H1 (cell line): ENCODE measurements around the gene ARHGAP8. TPM values are rescaled to one million over a fixed set of nuclear protein-coding genes. Genes with fewer than 3 reads are reported as not detected.
A peak's percentile ranks its signal among the peaks of the same experiment; 100 is the strongest.

Experiments
- CTCF ChIA-PET: fragments of 300-600 bp; sonication (Branson Sonifier 250); formaldehyde crosslinking; loops from one replicate; lab custom pipeline; 2021; ENCODE audit not compliant: partially characterized antibody; lab: Charles Lee
- POLR2A ChIA-PET: fragments of 300-600 bp; sonication (Branson Sonifier 250); formaldehyde crosslinking; loops from one replicate; lab custom pipeline; 2021; ENCODE audit warnings: inconsistent platforms; ENCODE audit not compliant: partially characterized antibody; lab: Charles Lee
- DNase-seq, 2 experiments: peaks; one replicate each; pipeline versions ENCODE4 v3.0.0 to v3.0.0-alpha.2; 2010 to 2022; ENCODE audit warnings: low spot score in 2 of 2, low read depth in 1 of 2, mixed read lengths in 1 of 2
- FAIRE-seq: peaks from 2 replicates; lab custom pipeline; 2011; peaks lifted over from hg19 to GRCh38; lab: Jason Lieb, UNC
- H2AFZ ChIP-seq: 2 replicates; pipeline ENCODE4 v1.8.1; 2012; ENCODE audit warnings: low read length, inconsistent platforms
- H2AK5ac ChIP-seq: 2 replicates; pipeline ENCODE4 v1.6.1; 2013; ENCODE audit warnings: low read depth, low read length
- H2BK120ac ChIP-seq: replicated peaks from 2 replicates; pipeline ENCODE3; 2013; ENCODE audit warnings: low read depth, low read length, inconsistent platforms
- H2BK12ac ChIP-seq: 2 replicates; pipeline ENCODE4 v1.6.1; 2013; ENCODE audit warnings: low read depth, low read length
- H2BK15ac ChIP-seq: 2 replicates; pipeline ENCODE4 v1.6.1; 2013; ENCODE audit warnings: low read length
- H2BK20ac ChIP-seq: 2 replicates; pipeline ENCODE4 v1.6.1; 2013; ENCODE audit warnings: low read length
- H2BK5ac ChIP-seq: 2 replicates; pipeline ENCODE4 v1.6.1; 2013; ENCODE audit warnings: low read depth, low read length
- H3K14ac ChIP-seq: 2 replicates; pipeline ENCODE4 v1.6.1; 2013; ENCODE audit warnings: inconsistent platforms; ENCODE audit not compliant: insufficient read length
- H3K18ac ChIP-seq: 2 replicates; pipeline ENCODE4 v1.6.1; 2013; ENCODE audit warnings: low read length; ENCODE audit errors: extremely low read depth
- H3K23ac ChIP-seq: 2 replicates; pipeline ENCODE4 v1.6.1; 2013; ENCODE audit warnings: inconsistent platforms; ENCODE audit not compliant: insufficient read length
- H3K23me2 ChIP-seq: 2 replicates; pipeline ENCODE4 v1.6.1; 2013; ENCODE audit warnings: low read depth, low read length
- H3K27ac ChIP-seq: 2 replicates; pipeline ENCODE4 v1.6.1; 2011; ENCODE audit warnings: low read depth, low read length, inconsistent platforms
- H3K27me3 ChIP-seq, 4 experiments: replicated peaks in 1 of 4; 1 replicate in 1 of 4; 2 replicates in 3 of 4; pipeline versions ENCODE4 v1.6.1 to v1.8.1; 2011 to 2013; ENCODE audit warnings: low read length in 3 of 4, mild to moderate bottlenecking in 3 of 4, inconsistent platforms in 2 of 4, mixed read lengths in 2 of 4, moderate library complexity in 1 of 4; ENCODE audit not compliant: control insufficient read depth in 3 of 4, insufficient read depth in 3 of 4; ENCODE audit errors: extremely low read depth in 1 of 4
- H3K36me3 ChIP-seq, 4 experiments: 2 replicates each; pipeline versions ENCODE4 v1.6.1 to v1.8.1; 2011 to 2013; ENCODE audit warnings: mild to moderate bottlenecking in 4 of 4, low read length in 3 of 4, moderate library complexity in 2 of 4, control low read depth in 1 of 4, inconsistent platforms in 1 of 4; ENCODE audit not compliant: insufficient read depth in 4 of 4, control insufficient read depth in 2 of 4
- H3K4ac ChIP-seq: replicated peaks from 2 replicates; pipeline ENCODE3; 2013; ENCODE audit warnings: low read length, low read depth, mixed read lengths, inconsistent platforms; ENCODE audit not compliant: insufficient read length
- H3K4me1 ChIP-seq, 4 experiments: replicated peaks in 1 of 4; 1 replicate in 1 of 4; 2 replicates in 3 of 4; pipeline versions ENCODE4 v1.6.1 to v1.8.1; 2011 to 2013; ENCODE audit warnings: low read length in 3 of 4, inconsistent platforms in 2 of 4, mixed read lengths in 1 of 4; ENCODE audit not compliant: insufficient read depth in 4 of 4, control insufficient read depth in 3 of 4
- H3K4me2 ChIP-seq, 2 experiments: 2 replicates each; pipeline versions ENCODE4 v1.6.1 to v1.8.1; 2011 to 2013; ENCODE audit warnings: low read depth in 2 of 2, low read length in 2 of 2, control low read depth in 1 of 2, inconsistent platforms in 1 of 2, mild to moderate bottlenecking in 1 of 2; ENCODE audit not compliant: insufficient read depth in 1 of 2
- H3K4me3 ChIP-seq, 4 experiments: fragments of 200-600, 300-600 bp in 1 of 4; sonication (generic), shearing (Covaris generic), sonication (Bioruptor Twin) in 1 of 4; 2 replicates each; pipeline versions ENCODE4 v1.5.1 to v1.8.1; 2011 to 2016; ENCODE audit warnings: low read length in 4 of 4, low read depth in 3 of 4, control low read depth in 2 of 4, inconsistent platforms in 2 of 4, mild to moderate bottlenecking in 2 of 4, mixed read lengths in 1 of 4, moderate library complexity in 1 of 4; ENCODE audit not compliant: insufficient read depth in 2 of 4; ENCODE audit errors: extremely low read depth in 1 of 4
- H3K56ac ChIP-seq: replicated peaks from 2 replicates; pipeline ENCODE3; 2013; ENCODE audit warnings: low read depth, mild to moderate bottlenecking, mixed read lengths, low read length, inconsistent platforms; ENCODE audit not compliant: insufficient read length
- H3K79me1 ChIP-seq: 2 replicates; pipeline ENCODE4 v1.6.1; 2013; ENCODE audit warnings: low read depth, low read length, control low read depth
- H3K79me2 ChIP-seq, 2 experiments: 2 replicates each; pipeline versions ENCODE4 v1.6.1 to v1.8.1; 2012 to 2013; ENCODE audit warnings: low read length in 2 of 2, mild to moderate bottlenecking in 2 of 2, inconsistent platforms in 1 of 2; ENCODE audit not compliant: insufficient read depth in 2 of 2, control insufficient read depth in 1 of 2
- H3K9ac ChIP-seq, 4 experiments: replicated peaks in 1 of 4; 1 replicate in 1 of 4; 2 replicates in 3 of 4; pipeline versions ENCODE4 v1.6.1 to v1.8.1; 2011 to 2013; ENCODE audit warnings: low read depth in 3 of 4, low read length in 3 of 4, control low read depth in 2 of 4, mild to moderate bottlenecking in 2 of 4, moderate library complexity in 2 of 4, inconsistent platforms in 1 of 4; ENCODE audit errors: extremely low read depth in 1 of 4
- H3K9me3 ChIP-seq, 2 experiments: 2 replicates each; pipeline versions ENCODE4 v1.6.1 to v1.8.1; 2012 to 2013; ENCODE audit warnings: mild to moderate bottlenecking in 2 of 2, moderate library complexity in 2 of 2, control low read depth in 1 of 2, inconsistent platforms in 1 of 2, low read depth in 1 of 2, low read length in 1 of 2, mixed read lengths in 1 of 2; ENCODE audit not compliant: insufficient read depth in 2 of 2
- H4K20me1 ChIP-seq, 2 experiments: replicated peaks in 1 of 2; 2 replicates each; pipeline versions ENCODE3 to v1.8.1; 2011 to 2013; ENCODE audit warnings: inconsistent platforms in 2 of 2, low read length in 2 of 2, mild to moderate bottlenecking in 1 of 2; ENCODE audit not compliant: insufficient read depth in 2 of 2, control insufficient read depth in 1 of 2
- H4K5ac ChIP-seq: 2 replicates; pipeline ENCODE4 v1.6.1; 2013; ENCODE audit warnings: low read length, low read depth, mixed read lengths, inconsistent platforms; ENCODE audit not compliant: insufficient read length
- H4K8ac ChIP-seq: 2 replicates; pipeline ENCODE4 v1.8.0; 2013; ENCODE audit warnings: mild to moderate bottlenecking, moderate library complexity, low read length, inconsistent platforms; ENCODE audit not compliant: insufficient read depth; ENCODE audit errors: extremely low read depth
- H4K91ac ChIP-seq: replicated peaks from 2 replicates; pipeline ENCODE3; 2013; ENCODE audit warnings: low read length, mixed read lengths, inconsistent platforms; ENCODE audit not compliant: insufficient read length
- HDAC2 ChIP-seq, 2 experiments: fragments of 300-600 bp in 1 of 2; sonication (generic) in 1 of 2; IDR thresholded peaks; 2 replicates each; pipeline ENCODE4 v1.6.1; 2011 to 2012; ENCODE audit warnings: low read depth in 2 of 2, low read length in 2 of 2, mild to moderate bottlenecking in 2 of 2, moderate library complexity in 2 of 2, borderline replicate concordance in 1 of 2, inconsistent platforms in 1 of 2
- JUND ChIP-seq: IDR thresholded peaks from 2 replicates; pipeline ENCODE4 v1.6.1; 2011; ENCODE audit warnings: mild to moderate bottlenecking, improper control_type of control experiment, low read length
- KDM4A ChIP-seq: IDR thresholded peaks from one replicate; pipeline ENCODE4 v1.7.1; 2012; ENCODE audit warnings: low read depth, mild to moderate bottlenecking, moderate library complexity, low read length, inconsistent platforms; ENCODE audit not compliant: severe bottlenecking
- NRF1 ChIP-seq: IDR thresholded peaks from 2 replicates; pipeline ENCODE4 v1.6.1; 2011; ENCODE audit warnings: mild to moderate bottlenecking, low read depth, low read length, improper control_type of control experiment
- PHF8 ChIP-seq: fragments of 200-600 bp; sonication (generic); conservative IDR thresholded peaks from 2 replicates; pipeline ENCODE4 v1.7.1; 2012; ENCODE audit warnings: low read depth, mild to moderate bottlenecking, inconsistent platforms, low read length, moderate library complexity
- RBBP5 ChIP-seq: IDR thresholded peaks from 2 replicates; pipeline ENCODE4 v1.7.1; 2012; ENCODE audit warnings: low read depth, mild to moderate bottlenecking, inconsistent platforms, low read length, moderate library complexity, borderline replicate concordance
- RFX5 ChIP-seq: IDR thresholded peaks from 2 replicates; pipeline ENCODE4 v1.6.1; 2011; ENCODE audit warnings: low read depth, low read length, improper control_type of control experiment, borderline replicate concordance
- SIN3A ChIP-seq, 2 experiments: IDR thresholded peaks in 1 of 2; conservative IDR thresholded peaks in 1 of 2; 2 replicates each; pipeline ENCODE4 v1.6.1; 2011 to 2012; ENCODE audit warnings: low read length in 2 of 2, improper control_type of control experiment in 1 of 2, low read depth in 1 of 2, mild to moderate bottlenecking in 1 of 2
- SIX5 ChIP-seq: IDR thresholded peaks from 2 replicates; pipeline ENCODE4 v1.6.1; 2011; ENCODE audit warnings: mild to moderate bottlenecking, low read depth, low read length
- SRF ChIP-seq: IDR thresholded peaks from 2 replicates; pipeline ENCODE4 v1.6.1; 2011; ENCODE audit warnings: mild to moderate bottlenecking, low read depth, low read length, moderate library complexity
- ZNF274 ChIP-seq: IDR thresholded peaks from 2 replicates; pipeline ENCODE4 v1.7.0; 2012; ENCODE audit warnings: low read length, borderline replicate concordance; ENCODE audit errors: extremely low read depth
- WGBS, 2 experiments: shearing (Covaris generic) in 1 of 2; methylation state at CpG; one replicate each; pipeline versions ENCODE4 v1.1.6 to v1.1.7; 2013 to 2015; ENCODE audit warnings: low lambda C conversion rate in 2 of 2, mixed read lengths in 2 of 2, inconsistent platforms in 1 of 2, low coverage in 1 of 2, missing lambda C conversion rate in 1 of 2; ENCODE audit not compliant: insufficient replicate concordance in 2 of 2, insufficient coverage in 1 of 2, insufficient read length in 1 of 2; ENCODE audit errors: extremely low coverage in 1 of 2, missing lambda C conversion rate in 1 of 2; 5-methylcytosine and 5-hydroxymethylcytosine counted together
- polyA plus RNA-seq, 7 experiments: library from polyadenylated mRNA; depleted of rRNA in 3 of 7; stranded (reverse) in 5 of 7; unstranded in 2 of 7; fragments of >200 nt in 5 of 7; fragments of 200-250 nt in 2 of 7; gene quantifications; 1 replicate in 5 of 7; 2 replicates in 1 of 7; 4 replicates in 1 of 7; pipeline versions ENCODE4 v1.2.1 to v1.2.3, GENCODE V29; 2011 to 2013; ENCODE audit warnings: missing spikeins in 2 of 7, mixed read lengths in 2 of 7
- total RNA-seq: library from RNA; stranded (reverse); fragmentation: NEBNext Ultra II Directional; extraction: Animal tissue kit (Norgen Biotek cat#: 25700); gene quantifications from 2 replicates; pipeline ENCODE4 v1.2.1, GENCODE V29; 2021

ARHGAP8 gene
- total and polyA plus RNA-seq, 2 of the 8 experiments (the other 6 are each of a cell fraction or from before 2014, with no cell fraction given): 35.6 to 47.7 TPM

DNA sequence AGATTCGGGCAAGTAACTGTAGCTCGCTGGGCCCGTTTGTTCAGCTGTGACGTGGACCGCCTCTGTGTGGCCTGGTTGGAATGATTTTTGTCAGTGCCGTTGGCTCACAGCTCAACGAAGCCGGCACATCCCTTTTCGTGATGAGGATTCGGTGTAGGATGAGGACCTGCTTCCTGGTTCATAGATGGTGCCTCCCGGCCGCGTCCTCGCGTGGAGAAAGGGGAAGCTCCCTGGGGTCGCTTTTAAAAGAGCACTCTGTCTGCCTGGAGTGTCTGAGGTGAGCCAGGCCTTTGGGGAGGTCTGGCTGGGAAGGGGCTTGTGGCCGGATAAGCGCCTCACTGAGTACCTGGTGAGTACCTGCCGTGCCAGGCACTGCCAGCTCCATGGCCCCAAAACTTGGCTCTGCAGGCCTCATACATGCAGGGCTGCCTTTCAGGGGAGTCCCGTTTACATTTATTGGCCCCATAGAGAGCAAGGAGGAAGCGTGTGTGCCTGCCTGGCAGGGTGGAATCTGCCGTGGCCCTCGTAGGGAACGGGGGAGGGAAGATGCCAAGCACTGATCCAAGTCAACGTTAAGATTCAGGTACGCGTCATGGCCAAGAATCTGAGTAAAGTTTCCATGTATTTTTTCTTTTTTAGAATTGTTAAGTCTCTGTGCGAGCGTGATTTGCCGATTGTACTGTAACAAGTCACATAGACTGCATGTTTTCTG lies 88.4 kb downstream of the ARHGAP8 start:
- no peak for FAIRE-seq
- POLR2A ChIA-PET: interaction anchor here (1.4 to 1.6 kb wide), 2 partner anchors 12 to 25 kb away, joined by 3 to 4 read pairs; no protein-coding TSS in a partner anchor
- TF ChIP-seq KDM4A (no peak), RFX5 (no peak), RBBP5 (no peak), SIN3A (conservative IDR thresholded peaks at IDR 0.05 in 1 of 2, IDR thresholded peaks at IDR 0.05 in 1 of 2; ENCODE audit: low read depth in 1 of 2, low read length in 2 of 2) (no peak), JUND (no peak), ZNF274 (no peak), PHF8 (no peak), NRF1 (no peak), SRF (no peak), SIX5 (no peak), HDAC2 (IDR thresholded peaks at IDR 0.05; ENCODE audit: borderline replicate concordance in 1 of 2, low read depth in 2 of 2, low read length in 2 of 2) (no peak)

More for the DNA sequence above, 88.4 kb downstream of the ARHGAP8 start:
- H3K9ac ChIP-seq: no peak overlapping the region
- no peak overlapping the region for H3K27ac ChIP-seq
- H3K4me2 ChIP-seq: no peak overlapping the region
- 86% methylated on average over 30 of the region's 30 CpGs; no CpG with 5 or more reads in 1 of the 2 experiments for WGBS, 2 experiments
- no peaks in the 10 kb centered on the region; a peak in 1 of 8 replicates for H3K36me3 ChIP-seq
- H4K20me1 ChIP-seq: peaks cover 0 to 4% of the 10 kb centered on the region in 2 experiments
- H4K91ac ChIP-seq: no peak overlapping the region
- no peaks in the 10 kb centered on the region for H3K79me1 ChIP-seq
- no peaks in the 10 kb centered on the region for H3K79me2 ChIP-seq
- CTCF ChIA-PET: interaction anchor here (0.7 to 4.0 kb wide), 6 partner anchors 12 to 257 kb away, joined by 3 to 22 read pairs (median 3); no protein-coding TSS in a partner anchor
- H4K5ac ChIP-seq: no peak overlapping the region
- H2BK12ac ChIP-seq: no peak overlapping the region
- H3K23ac ChIP-seq: no peak overlapping the region
- H2AK5ac ChIP-seq: no peak overlapping the region
- H3K9me3 ChIP-seq: no peaks in the 10 kb centered on the region
- H2AFZ ChIP-seq: no peak overlapping the region
- H3K4me1 ChIP-seq: peaks cover 0 to 20% (median 9%) of the 10 kb centered on the region in 4 experiments; a peak in 5 of 7 replicates
- H3K14ac ChIP-seq: no peak overlapping the region
- no peak for DNase-seq
- no peak overlapping the region for H3K56ac ChIP-seq
- H4K8ac ChIP-seq: peak overlapping the region; percentile 31
- H3K18ac ChIP-seq: 0 out of 2 replicates have a peak overlapping the region, but pooled peaks have one; percentile 3
- H3K4ac ChIP-seq: no peak overlapping the region
- no peaks in the 10 kb centered on the region; the same call in 1 of the 2 replicates for H3K23me2 ChIP-seq
- H2BK120ac ChIP-seq: no peak overlapping the region
- no peaks in the 10 kb centered on the region; a peak in 1 of 7 replicates for H3K27me3 ChIP-seq
- H3K4me3 ChIP-seq: no peak overlapping the region
- no peak overlapping the region for H2BK20ac ChIP-seq
- no peak overlapping the region for H2BK15ac ChIP-seq
- H2BK5ac ChIP-seq: no peak overlapping the region
